Liver (tissue), 3 donors: ENCODE measurements around the gene UBR3.

Experiments
- EGR1 ChIP-seq, 2 donors: IDR thresholded peaks; 2 replicates each; pipeline ENCODE4 v1.6.1; 2016 to 2018; ENCODE audit warnings: antibody characterized with exemption in 2 of 2, low read depth in 2 of 2
- HNF4G ChIP-seq: IDR thresholded peaks from 2 replicates; pipeline ENCODE4 v1.6.1; 2016; ENCODE audit warnings: antibody characterized with exemption
- JUND ChIP-seq, 2 donors: IDR thresholded peaks; 2 replicates each; pipeline ENCODE4 v1.6.1; 2016; ENCODE audit warnings: antibody characterized with exemption in 2 of 2
- RAD21 ChIP-seq, 2 donors: IDR thresholded peaks; 2 replicates each; pipeline ENCODE4 v1.6.1; 2016; ENCODE audit warnings: antibody characterized with exemption in 2 of 2, mild to moderate bottlenecking in 2 of 2
- RXRA ChIP-seq, 2 donors: IDR thresholded peaks; 2 replicates each; pipeline ENCODE4 v1.6.1; 2017 to 2018; ENCODE audit warnings: antibody characterized with exemption in 2 of 2, mild to moderate bottlenecking in 1 of 2
- TAF1 ChIP-seq: conservative IDR thresholded peaks from 2 replicates; pipeline ENCODE4 v1.6.1; 2016; ENCODE audit warnings: antibody characterized with exemption, mild to moderate bottlenecking
- YY1 ChIP-seq: IDR thresholded peaks from 2 replicates; pipeline ENCODE4 v1.6.1; 2016; ENCODE audit warnings: antibody characterized with exemption, mild to moderate bottlenecking
- TF ChIP-seq, protein P1 (sequence below): fragments of 150-350 bp; IDR thresholded peaks from 2 replicates; pipeline ENCODE4 v1.5.1; 2017; ENCODE audit warnings: improper control_type of control experiment, low read depth, low read length; ENCODE audit not compliant: missing input control
- TF ChIP-seq, protein P2 (sequence below): IDR thresholded peaks from 2 replicates; pipeline ENCODE4 v1.6.1; 2016; ENCODE audit warnings: antibody characterized with exemption, mild to moderate bottlenecking
- TF ChIP-seq, protein P3 (sequence below): IDR thresholded peaks from 2 replicates; pipeline ENCODE4 v1.6.1; 2016; ENCODE audit warnings: antibody characterized with exemption
- TF ChIP-seq, protein P4 (sequence below): IDR thresholded peaks from 2 replicates; pipeline ENCODE4 v1.6.1; 2016; ENCODE audit warnings: antibody characterized with exemption
- donor health status: healthy.
- donor health status: healthy.

DNA sequence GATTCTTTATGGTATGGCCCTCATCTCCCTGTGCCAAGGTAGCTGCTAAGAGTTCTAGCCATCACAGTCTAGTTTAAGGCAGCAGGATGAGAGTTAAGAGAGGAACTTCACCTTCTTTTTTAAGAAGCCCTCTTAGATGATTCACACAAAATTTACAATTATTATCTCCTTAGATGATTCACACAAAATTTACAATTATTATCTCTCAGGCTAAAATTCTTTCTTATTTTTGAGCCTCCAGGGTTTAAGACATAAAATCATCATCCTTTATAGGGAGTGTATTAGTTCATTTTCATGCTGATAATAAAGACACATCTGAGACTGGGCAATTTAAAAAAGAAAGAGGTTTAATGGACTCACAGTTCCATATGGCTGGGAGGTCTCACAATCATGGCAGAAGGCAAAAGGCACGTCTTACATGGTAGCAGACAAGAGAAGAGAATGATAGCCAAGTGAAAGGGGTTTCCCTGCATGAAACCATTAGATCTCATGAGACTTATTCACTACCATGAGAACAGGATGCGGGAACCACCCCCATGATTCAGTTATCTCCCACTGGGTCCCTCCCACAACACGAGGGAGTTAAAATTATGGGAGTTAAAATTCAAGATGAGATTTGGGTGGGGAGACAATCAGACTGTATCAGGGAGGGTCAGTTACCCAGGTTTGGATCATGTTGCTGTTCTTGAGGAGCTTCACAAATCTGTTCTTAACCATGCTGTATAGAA lies 217.7 kb downstream of the UBR3 start:
- TF ChIP-seq, protein P1, sequence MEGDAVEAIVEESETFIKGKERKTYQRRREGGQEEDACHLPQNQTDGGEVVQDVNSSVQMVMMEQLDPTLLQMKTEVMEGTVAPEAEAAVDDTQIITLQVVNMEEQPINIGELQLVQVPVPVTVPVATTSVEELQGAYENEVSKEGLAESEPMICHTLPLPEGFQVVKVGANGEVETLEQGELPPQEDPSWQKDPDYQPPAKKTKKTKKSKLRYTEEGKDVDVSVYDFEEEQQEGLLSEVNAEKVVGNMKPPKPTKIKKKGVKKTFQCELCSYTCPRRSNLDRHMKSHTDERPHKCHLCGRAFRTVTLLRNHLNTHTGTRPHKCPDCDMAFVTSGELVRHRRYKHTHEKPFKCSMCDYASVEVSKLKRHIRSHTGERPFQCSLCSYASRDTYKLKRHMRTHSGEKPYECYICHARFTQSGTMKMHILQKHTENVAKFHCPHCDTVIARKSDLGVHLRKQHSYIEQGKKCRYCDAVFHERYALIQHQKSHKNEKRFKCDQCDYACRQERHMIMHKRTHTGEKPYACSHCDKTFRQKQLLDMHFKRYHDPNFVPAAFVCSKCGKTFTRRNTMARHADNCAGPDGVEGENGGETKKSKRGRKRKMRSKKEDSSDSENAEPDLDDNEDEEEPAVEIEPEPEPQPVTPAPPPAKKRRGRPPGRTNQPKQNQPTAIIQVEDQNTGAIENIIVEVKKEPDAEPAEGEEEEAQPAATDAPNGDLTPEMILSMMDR = no peak
- TF ChIP-seq, protein P2, sequence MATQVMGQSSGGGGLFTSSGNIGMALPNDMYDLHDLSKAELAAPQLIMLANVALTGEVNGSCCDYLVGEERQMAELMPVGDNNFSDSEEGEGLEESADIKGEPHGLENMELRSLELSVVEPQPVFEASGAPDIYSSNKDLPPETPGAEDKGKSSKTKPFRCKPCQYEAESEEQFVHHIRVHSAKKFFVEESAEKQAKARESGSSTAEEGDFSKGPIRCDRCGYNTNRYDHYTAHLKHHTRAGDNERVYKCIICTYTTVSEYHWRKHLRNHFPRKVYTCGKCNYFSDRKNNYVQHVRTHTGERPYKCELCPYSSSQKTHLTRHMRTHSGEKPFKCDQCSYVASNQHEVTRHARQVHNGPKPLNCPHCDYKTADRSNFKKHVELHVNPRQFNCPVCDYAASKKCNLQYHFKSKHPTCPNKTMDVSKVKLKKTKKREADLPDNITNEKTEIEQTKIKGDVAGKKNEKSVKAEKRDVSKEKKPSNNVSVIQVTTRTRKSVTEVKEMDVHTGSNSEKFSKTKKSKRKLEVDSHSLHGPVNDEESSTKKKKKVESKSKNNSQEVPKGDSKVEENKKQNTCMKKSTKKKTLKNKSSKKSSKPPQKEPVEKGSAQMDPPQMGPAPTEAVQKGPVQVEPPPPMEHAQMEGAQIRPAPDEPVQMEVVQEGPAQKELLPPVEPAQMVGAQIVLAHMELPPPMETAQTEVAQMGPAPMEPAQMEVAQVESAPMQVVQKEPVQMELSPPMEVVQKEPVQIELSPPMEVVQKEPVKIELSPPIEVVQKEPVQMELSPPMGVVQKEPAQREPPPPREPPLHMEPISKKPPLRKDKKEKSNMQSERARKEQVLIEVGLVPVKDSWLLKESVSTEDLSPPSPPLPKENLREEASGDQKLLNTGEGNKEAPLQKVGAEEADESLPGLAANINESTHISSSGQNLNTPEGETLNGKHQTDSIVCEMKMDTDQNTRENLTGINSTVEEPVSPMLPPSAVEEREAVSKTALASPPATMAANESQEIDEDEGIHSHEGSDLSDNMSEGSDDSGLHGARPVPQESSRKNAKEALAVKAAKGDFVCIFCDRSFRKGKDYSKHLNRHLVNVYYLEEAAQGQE = no peak
- TF ChIP-seq JUND (IDR thresholded peaks at IDR 0.05) (no peak), TAF1 (no peak), RAD21 (IDR thresholded peaks at IDR 0.05) (no peak), EGR1 (IDR thresholded peaks at IDR 0.05; ENCODE audit: low read depth in 2 of 2) (no peak), HNF4G (no peak), RXRA (IDR thresholded peaks at IDR 0.05) (no peak), YY1 (no peak)
- TF ChIP-seq, protein P3, sequence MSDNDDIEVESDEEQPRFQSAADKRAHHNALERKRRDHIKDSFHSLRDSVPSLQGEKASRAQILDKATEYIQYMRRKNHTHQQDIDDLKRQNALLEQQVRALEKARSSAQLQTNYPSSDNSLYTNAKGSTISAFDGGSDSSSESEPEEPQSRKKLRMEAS = no peak
- TF ChIP-seq, protein P4, sequence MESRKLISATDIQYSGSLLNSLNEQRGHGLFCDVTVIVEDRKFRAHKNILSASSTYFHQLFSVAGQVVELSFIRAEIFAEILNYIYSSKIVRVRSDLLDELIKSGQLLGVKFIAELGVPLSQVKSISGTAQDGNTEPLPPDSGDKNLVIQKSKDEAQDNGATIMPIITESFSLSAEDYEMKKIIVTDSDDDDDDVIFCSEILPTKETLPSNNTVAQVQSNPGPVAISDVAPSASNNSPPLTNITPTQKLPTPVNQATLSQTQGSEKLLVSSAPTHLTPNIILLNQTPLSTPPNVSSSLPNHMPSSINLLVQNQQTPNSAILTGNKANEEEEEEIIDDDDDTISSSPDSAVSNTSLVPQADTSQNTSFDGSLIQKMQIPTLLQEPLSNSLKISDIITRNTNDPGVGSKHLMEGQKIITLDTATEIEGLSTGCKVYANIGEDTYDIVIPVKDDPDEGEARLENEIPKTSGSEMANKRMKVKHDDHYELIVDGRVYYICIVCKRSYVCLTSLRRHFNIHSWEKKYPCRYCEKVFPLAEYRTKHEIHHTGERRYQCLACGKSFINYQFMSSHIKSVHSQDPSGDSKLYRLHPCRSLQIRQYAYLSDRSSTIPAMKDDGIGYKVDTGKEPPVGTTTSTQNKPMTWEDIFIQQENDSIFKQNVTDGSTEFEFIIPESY = no peak
